Femur (tissue), 1 donor: ENCODE data around the gene SLC39A12.
A peak's percentile ranks its signal among the peaks of the same experiment; 100 is the strongest.
"Not testable (repeated sequence)": the region's sequence is repeated elsewhere in the genome, so short reads cannot be mapped to it uniquely, and the experiment has no call there.

Source experiments
- DNase-seq: peaks from one replicate; pipeline ENCODE4 v3.0.0-alpha.2; 2017

SLC39A12 gene

GRCh38 chr10:17951868-17952371, at the start of gene SLC39A12:
Gene SLC39A12, plus strand, starts transcription at chr10:17951918. Its CDS starts 1,359 bp downstream, at chr10:17953277.
- DNase-seq: no peak

- no peak for DNase-seq
Measured at GRCh38 chr10:17904564-17904963, 47.2 kb upstream of the SLC39A12 start.

- no peak for DNase-seq
Measured at GRCh38 chr10:17905491-17905890, 46.2 kb upstream of the SLC39A12 start.

GRCh38 chr10:17906002-17906401, 45.7 kb upstream of the SLC39A12 start:
- DNase-seq: no peak

GRCh38 chr10:17907641-17908040, 44.1 kb upstream of the SLC39A12 start:
- DNase-seq: no peak

- peak; percentile 25 for DNase-seq
Measured at GRCh38 chr10:17910125-17910789, 41.5 kb upstream of the SLC39A12 start.

GRCh38 chr10:17912754-17913153, 39.0 kb upstream of the SLC39A12 start:
- no peak for DNase-seq

GRCh38 chr10:17913604-17914003, 38.1 kb upstream of the SLC39A12 start:
- DNase-seq: no peak

GRCh38 chr10:17914169-17915045, 37.3 kb upstream of the SLC39A12 start:
- no peak for DNase-seq

- DNase-seq: no peak
Measured at GRCh38 chr10:17915181-17915580, 36.5 kb upstream of the SLC39A12 start.

- DNase-seq: no peak
Measured at GRCh38 chr10:17918187-17918903, 33.4 kb upstream of the SLC39A12 start.

GRCh38 chr10:17921378-17921777, 30.3 kb upstream of the SLC39A12 start:
- DNase-seq: no peak

GRCh38 chr10:17923728-17924127, 28.0 kb upstream of the SLC39A12 start:
- DNase-seq: peak; percentile 15

- no peak for DNase-seq
Measured at GRCh38 chr10:17943033-17943745, 8.5 kb upstream of the SLC39A12 start.

GRCh38 chr10:17950269-17950668, 1.4 kb upstream of the SLC39A12 start:
- DNase-seq: not testable (repeated sequence)

- DNase-seq: no peak
Measured at GRCh38 chr10:17950726-17951125, 992 bp upstream of the SLC39A12 start.

GRCh38 chr10:17954372-17954771, 2.7 kb downstream of the SLC39A12 start:
- DNase-seq: not testable (repeated sequence)

- no peak for DNase-seq
Measured at GRCh38 chr10:17954861-17955260, 3.1 kb downstream of the SLC39A12 start.

- no peak for DNase-seq
Measured at GRCh38 chr10:17958049-17958448, 6.3 kb downstream of the SLC39A12 start.

- DNase-seq: no peak
Measured at GRCh38 chr10:17959870-17960269, 8.2 kb downstream of the SLC39A12 start.

- DNase-seq: no peak
Measured at GRCh38 chr10:17961551-17962422, 10.1 kb downstream of the SLC39A12 start.

GRCh38 chr10:17963431-17963830, 11.7 kb downstream of the SLC39A12 start:
- DNase-seq: no peak
